Stimulated activated CD4-positive, alpha-beta T cell treated with anti-CD3 and anti-CD28 coated beads, Interleukin-15, amount 100 ng/mL, for 48 hours (primary cell): ENCODE results near the gene LONP1.
"Not testable (repeated sequence)": the region's sequence is repeated elsewhere in the genome, so short reads cannot be mapped to it uniquely, and the experiment has no call there.

ENCODE experiments used
- DNase-seq, 2 donors: peaks; one replicate each; pipeline ENCODE4 v3.0.0-alpha.2; 2020; ENCODE audit warnings: low read depth in 2 of 2

LONP1 gene

DNA sequence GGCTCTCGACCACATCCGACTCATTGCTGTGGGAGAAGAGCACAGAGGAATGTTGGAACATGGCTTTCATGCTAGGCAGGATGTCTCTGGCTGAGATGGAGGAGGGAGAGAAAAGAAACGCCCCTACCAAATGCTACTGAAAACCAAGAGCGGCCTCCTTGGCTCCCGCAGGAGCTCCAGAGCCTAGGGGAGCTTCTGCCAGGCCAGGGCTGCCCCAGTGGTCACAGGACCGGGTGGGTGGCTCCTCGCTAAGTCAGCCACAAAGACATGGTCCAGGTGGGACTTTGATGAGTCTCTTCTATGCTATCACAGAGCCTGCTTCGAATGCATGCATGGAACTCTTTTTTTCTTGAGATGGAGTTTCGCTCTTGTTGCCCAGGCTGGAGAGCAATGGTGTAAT, 6.7 kb downstream of the LONP1 start:
- no peak for DNase-seq

DNA sequence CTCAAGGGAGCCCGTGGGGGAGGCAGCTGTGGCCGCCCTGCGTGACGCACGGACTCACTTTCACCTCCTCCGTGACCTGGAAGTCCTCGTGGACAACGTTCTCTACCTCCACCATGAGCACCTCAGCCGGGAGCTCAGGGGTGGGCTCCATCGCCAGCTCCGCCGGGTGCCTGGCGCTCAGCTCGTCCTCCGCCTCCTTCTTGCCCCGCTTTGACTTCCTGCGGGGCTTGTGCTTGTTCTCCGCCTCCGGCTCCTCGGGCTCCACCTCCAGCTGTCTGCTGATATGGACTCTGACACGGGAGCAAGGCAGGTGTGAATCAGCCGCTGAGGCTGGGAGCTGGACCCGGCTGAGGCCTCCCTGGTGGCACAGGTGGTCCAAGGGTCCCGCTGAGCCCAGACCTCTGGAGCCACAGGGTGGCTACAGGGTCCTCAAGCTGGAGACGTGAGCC, 8.2 kb downstream of the LONP1 start:
- DNase-seq: no peak

DNA sequence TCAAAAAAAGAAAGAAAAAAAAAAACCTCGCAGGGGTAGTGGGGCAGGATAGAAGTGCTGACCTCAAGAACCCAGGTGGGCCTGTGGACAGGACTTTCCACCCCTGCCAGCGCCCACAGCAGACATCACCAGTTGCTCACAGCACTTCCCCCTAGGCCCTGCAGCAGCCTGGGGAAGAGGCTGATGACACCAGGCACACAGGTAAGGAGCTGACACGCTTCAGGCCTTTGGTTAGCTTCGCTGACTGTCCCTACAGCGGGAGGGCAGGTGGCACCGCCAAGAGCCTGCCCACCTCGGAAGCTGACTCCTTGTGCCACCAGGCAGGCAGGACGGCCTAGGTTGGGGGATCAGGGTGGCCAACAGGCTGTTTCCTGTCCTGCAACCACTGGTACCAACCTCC, 8.9 kb downstream of the LONP1 start:
- no peak for DNase-seq

DNA sequence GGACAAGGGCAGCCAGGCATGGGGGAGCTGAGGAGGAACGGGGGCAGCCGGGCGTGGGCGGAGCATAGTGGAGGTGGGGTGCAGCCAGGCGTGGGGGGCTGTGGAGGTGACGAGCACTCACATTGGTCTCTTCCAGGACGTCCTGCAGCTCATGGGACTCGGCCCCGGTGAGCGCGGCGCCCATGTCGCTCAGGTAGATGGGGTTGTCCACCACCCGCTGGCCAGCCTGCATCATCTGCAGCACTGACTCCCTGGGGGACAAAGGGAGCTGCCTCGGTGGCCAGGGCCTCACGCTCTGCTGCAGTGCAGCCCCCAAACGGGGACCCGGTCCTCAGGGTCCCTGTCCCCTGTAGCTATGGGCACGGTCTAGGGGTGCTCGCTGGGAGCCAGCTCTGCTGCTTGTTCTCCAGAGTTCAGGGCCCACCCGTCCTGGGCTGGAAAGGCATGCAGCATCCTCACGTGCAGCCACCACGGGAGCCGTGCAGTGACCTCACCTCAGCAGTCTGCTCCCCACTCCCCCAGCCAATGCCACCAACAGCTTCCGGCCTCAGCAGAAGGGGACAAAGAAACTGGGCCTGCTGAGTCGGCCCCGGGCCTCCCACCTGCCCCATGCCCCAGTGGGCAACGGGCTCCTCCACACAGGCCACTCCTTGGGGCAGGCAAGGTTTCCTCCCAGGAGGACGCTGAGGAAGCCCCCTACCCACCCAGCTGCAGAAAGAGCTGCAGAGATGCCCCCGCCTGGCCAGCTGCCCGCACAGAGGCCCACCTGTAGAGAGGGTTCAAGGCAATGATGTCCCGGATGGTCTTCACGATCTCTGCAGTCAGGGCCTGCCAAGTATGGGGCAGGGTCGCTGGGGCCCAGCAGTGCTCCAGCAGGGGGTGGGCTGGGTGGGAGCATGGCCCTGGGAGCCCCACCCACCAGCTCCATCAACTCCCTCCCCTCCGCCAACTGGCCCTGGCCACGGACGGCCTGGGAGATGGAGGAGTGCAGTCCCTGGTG, 12.1 kb downstream of the LONP1 start:
- DNase-seq: no peak

DNA sequence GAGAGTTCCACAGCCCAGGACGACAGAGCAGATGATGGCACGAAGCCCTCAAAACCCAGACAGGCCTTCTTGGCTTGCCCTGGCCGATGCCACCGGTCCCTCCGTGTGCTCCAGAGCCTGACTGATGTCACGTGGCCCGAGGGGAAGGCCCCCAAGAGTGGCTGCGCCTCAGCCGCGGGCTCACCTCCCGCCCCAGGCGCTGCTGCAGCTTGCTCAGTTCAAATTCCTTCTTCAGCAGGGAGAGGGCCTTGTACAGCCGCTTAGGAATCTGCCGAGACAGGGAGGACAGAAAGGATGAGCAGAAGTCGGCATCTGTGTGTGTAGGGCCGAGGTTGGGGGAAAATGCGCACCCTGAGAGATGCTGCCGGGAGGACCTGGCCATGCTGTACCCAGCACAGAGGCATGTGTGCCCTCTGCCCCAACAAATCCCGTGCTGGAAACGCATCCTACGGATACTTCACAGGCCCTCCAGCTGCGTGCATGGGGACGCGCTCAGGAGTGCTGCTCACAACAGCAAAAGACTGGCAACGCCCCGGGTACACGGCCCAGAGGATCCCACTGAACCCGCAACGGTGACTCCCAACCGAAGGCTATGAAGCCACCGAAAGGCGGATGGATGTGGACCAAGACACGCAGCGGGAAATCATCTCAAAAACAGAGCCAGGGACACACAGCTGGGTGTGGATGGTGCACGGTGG, 12.9 kb downstream of the LONP1 start:
- no peak for DNase-seq

DNA sequence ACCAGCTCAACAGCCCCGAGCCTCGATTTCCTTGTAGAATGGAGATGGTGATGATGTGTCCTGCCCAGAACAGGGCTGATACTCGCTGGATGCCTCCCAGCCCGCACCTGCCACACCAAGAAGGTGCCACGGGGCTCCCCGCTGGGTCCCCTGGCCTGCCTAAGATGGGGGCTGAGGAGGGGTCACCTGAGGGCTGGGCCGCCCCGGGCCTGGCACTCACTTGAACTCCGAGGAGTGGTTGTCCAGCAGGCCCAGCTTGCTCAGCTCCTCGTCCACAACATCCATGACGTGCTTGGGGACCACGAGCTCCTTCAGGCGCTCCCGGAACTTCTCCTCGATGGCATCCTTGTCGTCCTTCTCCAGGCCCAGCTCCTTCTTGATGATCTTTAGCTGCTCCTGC, 14.4 kb downstream of the LONP1 start:
- DNase-seq: no peak

DNA sequence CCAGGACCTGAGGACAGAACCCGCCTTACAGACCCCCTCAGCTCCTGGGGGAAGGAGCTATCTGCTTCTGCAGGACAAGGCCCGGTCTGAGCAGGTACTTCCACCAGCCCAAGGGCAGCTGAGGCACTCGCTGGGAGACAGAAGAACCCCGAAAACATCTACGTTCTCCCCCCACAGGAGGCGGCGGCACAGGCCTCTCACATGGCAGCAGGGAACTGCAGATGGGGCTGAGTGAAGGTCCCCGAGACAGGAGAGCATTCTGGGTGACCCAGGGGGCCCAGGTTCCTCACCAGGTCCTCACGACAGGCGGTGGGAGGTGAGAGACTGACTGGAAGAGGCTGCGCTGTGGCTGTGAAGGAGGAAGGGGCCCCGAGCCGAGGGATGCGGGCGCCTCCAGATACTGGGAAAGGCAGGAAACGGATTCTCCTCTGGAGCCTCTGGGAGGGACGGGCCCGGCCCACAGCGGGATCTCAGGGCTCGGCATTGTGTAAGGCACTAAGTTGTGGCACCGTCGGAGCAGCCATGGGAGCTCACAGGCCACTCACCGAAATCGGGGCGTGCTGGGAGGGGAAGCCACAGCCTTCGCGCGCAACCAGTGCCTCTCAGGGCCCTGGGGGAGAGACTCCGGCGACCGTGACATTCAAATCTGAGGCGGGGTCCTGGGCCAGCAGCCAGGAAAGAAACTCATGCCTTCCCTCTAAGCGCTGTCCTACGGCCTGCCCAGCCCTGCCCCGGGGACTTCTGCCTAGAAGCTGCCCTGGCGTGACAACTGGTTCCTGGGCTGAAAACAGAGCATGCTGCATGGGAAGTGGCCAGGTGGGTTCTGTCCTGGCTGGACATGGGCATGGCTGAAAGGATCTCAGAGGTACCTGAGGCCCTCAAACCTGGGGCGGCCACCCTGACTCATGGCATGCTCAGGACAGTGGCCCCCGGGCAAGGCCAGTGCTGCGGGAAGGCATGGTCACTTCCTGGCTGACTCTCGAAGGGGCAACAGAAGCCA, 15.8 kb downstream of the LONP1 start:
- DNase-seq: no peak

DNA sequence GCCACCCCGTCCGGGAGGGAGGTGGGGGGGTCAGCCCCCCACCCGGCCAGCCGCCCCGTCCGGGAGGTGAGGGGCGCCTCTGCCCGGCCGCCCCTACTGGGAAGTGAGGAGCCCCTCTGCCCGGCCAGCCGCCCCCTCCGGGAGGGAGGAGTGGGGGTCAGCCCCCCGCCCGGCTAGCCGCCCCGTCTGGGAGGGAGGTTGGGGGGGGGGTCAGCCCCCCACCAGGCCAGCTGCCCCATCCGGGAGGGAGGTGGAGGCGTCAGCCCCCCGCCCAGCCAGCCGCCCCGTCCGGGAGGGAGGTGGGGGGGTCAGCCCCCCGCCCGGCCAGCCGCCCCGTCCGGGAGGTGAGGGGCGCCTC, 17.9 kb downstream of the LONP1 start:
- not testable (repeated sequence) for DNase-seq

DNA sequence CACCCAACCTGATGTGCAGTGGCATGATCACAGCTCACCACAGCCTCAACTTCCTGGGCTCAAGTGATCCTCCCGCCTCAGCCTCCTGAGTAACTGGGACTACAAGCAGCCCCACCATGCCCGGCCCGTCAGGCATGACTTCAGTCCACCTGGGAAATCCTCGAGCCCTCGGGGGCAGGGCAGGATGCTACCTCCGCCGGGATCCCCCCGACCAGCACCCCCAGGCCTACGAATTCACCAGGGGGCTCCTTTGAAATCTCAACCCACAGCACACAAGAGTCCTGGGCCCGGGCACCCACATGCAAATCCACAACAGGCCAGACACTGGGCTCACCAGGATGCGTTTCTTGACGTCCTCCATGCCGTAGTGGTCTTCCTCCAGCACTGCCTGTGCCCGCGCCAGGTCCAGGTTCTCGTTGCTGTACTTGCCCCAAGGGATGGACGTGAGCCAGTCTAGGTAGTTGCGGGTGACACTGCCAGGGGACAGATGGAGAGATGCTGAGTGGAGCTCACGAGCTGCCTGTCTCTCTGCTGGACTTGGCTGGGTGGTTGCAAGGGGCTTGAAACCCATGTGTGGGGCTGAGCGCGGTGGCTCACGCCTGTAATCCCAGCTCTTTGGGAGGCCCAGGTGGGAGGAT, 19.4 kb downstream of the LONP1 start:
- no peak for DNase-seq

DNA sequence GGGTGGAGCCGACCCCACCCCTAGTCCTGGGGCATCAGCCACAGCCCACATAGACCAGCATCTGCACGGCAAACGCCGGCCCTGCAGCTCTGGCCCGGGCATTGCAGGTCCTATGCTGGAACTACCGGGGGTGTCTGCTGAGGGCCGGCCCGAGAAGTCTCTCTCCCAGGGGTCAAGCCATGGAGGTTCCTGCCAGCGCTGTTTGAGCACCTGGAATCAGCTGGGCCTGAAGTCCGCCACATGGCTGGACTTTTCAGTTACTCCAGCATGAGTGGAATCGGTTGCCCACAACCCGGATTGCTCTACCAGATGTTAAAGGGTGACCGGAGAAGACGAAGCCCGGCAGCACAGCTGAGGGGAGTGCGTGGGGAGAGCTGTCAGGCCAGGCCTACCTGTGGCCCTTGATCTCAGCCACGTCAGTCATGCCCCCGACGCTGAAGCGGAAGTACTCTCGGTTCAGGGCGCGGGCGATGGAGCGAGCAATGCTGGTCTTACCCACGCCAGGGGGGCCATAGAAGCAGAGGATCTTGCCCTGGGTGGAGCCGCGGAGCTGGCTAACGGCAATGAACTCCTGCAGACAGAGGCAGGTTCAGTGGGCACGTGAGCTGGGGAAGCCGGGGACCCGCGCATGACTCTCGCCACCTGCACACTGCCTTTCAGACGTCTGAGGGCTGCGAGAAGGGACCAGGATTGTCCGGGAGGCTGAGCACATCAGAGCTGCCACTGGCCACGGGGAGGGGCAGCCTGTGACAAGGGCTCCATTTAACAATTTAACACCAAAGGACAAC, 21.1 kb downstream of the LONP1 start:
- DNase-seq: no peak

DNA sequence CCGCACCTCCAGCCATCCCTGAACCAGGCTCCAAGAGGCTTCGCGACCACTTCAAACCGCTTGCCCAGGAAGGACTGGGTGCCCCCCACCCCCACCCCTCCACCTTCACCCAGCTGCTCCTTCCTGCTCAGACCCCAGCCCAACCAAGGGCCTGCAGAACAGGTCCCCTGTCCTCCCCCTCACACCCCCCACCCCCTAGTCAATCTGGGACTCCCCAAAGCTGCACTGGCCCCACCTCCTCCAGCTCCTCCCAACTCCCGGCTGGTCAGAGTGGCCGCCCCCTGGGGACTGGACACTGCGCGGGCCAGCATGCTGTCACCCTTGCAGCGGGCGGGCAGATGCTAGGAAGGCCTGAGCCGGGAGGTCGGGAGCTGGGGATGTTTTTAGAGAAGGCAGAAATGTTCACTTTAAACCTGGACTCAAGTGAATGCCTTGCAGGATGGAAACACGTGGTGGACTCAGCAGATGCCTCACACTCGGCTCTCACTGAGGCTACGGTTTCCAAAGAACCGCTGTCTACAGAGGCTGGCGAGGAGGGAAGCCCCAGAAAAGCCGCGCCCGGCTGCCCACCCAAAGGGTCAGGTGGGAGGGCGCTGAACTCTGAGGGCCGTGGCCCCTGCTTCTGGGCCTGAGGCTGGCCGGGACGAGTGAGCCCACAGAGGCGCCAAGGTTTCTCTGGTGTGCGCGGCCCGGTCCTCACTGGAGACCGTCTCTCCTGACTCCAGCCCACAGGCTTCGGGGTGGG, 21.9 kb downstream of the LONP1 start:
- no peak for DNase-seq

DNA sequence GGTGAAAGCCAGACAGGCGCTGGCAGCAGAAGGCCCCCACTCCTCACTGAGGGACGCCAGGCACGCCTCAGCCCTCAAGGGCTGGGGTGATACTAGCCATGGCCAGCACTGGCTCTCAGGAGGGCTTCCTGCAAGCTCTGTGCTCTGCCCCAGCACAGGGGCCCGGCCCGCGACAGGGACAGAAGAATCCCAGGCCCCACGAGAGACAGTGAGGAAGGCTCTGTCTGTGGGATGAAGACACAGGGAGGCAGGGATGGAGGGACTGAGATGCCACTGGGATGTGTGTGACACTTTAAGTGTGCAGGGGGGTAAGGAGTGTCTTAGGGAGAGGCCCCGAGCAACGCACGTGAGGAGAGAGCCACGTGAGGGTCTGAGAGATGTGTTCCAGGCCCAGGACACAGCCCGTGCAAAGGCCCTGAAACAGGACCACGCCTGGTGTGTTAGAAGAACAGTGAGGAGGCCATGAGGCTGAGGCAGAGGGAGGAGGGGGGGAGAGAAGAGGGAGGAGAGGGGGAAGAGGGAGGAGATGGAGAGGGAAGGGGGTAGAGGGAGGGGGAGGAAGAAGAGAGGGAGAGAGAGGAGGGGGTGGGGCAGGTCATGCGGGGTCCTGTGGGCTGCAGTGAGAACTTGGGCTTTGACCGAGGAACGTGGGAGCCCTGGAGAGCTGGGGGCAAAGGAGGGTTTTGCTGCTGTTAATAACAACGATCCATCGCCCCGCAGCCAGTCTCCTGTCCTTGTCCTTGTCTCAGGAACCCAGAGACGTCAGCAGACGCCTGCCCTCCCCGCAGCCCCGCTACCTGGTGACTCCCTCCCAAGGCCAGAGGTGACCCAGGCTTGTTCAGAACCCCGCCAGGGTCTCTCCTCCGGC, 22.7 kb downstream of the LONP1 start:
- DNase-seq: no peak

DNA sequence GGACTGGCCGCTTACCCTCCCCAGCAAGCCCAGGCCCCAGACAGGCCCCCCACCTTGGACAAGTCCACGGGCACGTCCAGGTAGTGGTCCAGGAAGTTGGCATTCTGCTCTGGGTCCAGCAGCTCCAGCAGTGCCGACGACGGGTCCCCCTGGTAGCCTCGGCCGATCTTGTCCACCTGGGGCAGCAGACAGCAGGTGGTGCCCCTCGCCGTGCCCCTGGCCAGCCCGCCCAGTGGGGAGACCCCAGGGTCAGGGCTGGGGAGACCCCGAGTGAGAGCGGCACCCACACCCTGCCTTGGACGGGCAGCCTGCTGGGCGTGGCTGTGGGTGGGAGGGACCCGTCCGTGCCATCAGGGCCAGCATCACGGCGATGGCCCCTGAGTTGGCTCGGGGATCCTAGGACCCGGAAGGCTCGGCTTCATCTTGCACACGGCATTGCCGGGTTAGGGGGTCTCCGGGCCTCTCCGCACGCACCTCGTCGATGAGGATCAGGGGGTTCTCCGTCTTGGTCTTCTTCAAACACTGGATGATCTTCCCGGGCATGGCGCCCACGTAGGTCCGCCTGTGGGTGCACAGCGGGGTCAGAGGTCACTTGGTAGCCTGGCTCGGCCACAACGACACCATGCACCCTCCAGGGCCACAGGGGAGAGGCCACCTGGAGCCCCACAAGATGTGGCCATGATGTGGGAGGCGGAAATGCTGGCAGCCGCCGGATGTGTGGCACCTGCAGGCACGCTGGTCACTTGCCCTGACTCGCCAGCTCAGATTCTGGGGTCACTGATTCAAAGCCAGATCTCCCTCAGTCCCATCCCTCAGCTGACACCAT, 23.5 kb downstream of the LONP1 start:
- no peak for DNase-seq

DNA sequence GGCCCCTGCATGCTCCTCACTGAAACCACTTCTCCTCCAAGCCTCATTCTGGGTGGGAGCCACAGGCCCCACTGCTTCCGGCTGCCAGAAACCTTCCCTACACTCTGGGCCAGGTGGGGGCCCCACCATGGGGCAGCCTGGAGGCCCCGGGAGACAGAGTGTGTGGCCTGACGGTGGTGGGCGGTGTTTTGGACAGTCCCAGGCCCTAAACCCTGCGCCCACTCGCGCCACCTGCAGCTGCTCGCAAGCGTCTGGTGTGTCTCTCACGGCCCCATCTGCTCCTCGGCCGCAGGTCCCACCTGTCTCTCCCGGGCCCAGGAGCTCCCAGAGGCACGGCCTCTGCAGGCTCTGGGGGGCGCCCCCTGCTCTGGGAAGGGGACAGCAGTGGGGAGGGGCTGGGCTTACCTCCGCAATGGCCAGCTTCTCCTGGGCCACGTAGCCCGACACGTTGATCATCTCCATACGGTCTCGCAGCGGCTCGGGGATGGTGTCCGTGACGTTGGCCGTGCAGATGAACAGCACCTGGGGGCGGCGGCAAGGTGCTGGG, 24.2 kb downstream of the LONP1 start:
- DNase-seq: no peak

DNA sequence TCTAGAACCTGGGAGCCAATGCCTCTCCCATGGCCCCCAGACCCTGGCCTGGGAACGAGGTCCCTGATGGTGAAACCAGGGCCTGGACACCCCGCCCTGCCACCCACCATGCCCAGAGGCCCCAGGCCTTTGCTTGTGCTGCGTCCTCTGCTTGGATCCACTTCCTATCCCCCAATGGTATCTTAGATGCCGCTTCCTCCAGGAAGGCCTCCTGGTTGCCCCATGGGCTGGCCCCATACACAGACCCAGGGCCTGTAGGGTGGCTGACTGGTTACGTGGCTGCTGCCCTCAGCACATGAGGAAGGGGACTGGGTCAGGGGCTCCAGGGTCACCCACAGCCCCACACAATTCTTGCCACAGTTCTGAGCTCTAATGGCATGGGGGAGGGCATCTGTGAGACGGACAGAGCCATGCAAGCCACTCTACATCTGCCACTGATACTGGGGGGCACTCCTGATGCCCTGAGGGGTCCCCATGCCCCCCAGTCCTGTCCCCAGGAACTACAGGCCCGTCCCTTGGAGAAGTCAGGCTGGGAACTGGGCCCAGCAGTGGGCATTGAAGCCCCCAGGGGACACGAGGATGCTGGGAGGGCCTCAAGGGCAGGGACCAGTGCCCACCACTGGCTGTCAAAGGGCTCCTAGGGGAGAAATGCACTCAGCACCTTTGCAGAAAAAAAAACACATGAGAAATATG, 24.8 kb downstream of the LONP1 start:
- DNase-seq: no peak

DNA sequence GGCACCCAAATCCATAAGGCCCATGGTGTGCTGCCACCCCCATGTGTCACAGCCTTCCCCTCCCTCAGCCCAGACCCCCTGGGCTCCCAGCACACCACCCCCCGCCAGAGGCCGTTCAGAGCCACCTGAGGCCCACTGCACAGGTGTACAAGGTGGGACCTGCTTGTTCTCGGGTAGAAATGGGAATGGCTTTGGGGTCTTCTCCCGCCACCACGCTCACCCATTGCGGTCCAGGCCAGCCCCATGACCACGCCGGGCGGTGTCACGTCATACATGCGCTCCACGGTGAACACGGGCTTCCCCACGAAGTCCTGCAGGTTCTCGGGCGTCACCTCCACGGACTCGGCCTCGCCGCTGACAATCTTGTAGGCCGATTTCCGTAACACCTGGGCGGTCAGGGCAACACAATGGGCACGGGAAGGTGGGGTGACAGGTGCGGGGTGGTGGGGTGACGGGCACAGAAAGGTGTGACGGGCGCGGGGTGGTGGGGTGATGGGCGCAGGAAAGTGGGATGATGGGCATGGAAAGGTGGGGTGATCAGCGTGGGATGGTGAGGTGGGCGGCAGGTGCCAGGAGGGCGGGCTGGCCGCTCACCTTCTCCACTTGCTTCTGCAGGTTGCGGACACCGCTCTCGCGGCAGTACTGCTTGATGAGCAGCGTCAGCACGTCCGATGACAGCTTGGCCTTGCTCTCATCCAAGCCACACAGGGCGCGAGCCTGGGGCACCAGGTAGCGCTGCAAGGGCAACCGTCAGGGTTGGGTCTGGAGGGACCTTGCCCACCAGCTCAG, 25.6 kb downstream of the LONP1 start:
- DNase-seq: no peak
